SK-N-SH treated with all-trans-retinoic acid at 6 μM for 48 hours (cell line): ENCODE results near the gene MCOLN3.

Experiments
- ATAC-seq: fragments of 200-7000 bp; cut with Tn5 transposase; 3 replicates; pipeline ENCODE4 v1.9.1; 2020; ENCODE audit warnings: mild to moderate bottlenecking, moderate library complexity
- ARNTL ChIP-seq: fragments of 450-650 bp; formaldehyde crosslinking; IDR thresholded peaks from 2 replicates; pipeline ENCODE4 v1.5.0; 2020; ENCODE audit warnings: low read depth, mild to moderate bottlenecking, moderate library complexity, borderline replicate concordance
- BACH2 ChIP-seq: fragments of 250-450 bp; sonication (Bioruptor Pico); IDR thresholded peaks from 2 replicates; pipeline ENCODE4 v1.9.0; 2021; ENCODE audit warnings: mild to moderate bottlenecking, borderline replicate concordance
- CSDC2 ChIP-seq: fragments of 250-450 bp; sonication (Bioruptor Pico); IDR thresholded peaks from 2 replicates; pipeline ENCODE4 v1.5.0; 2020; ENCODE audit warnings: mild to moderate bottlenecking, moderate library complexity
- CSRNP3 ChIP-seq: fragments of 250-450 bp; sonication (Bioruptor Pico); IDR thresholded peaks from 2 replicates; pipeline ENCODE4 v1.5.1; 2021; ENCODE audit warnings: mild to moderate bottlenecking, moderate library complexity
- ESRRG ChIP-seq: fragments of 250-450 bp; sonication (Bioruptor Pico); IDR thresholded peaks from 2 replicates; pipeline ENCODE4 v1.6.1; 2021; ENCODE audit warnings: mild to moderate bottlenecking
- GLIS3 ChIP-seq: fragments of 250-450 bp; sonication (Bioruptor Pico); IDR thresholded peaks from 2 replicates; pipeline ENCODE4 v1.5.0; 2020; ENCODE audit warnings: mild to moderate bottlenecking, moderate library complexity
- ISL1 ChIP-seq: fragments of 250-450 bp; sonication (Bioruptor Pico); IDR thresholded peaks from 2 replicates; pipeline ENCODE4 v2.1.2; 2022; ENCODE audit warnings: mild to moderate bottlenecking, moderate library complexity
- OSR1 ChIP-seq: fragments of 250-450 bp; sonication (Bioruptor Pico); IDR thresholded peaks from 2 replicates; pipeline ENCODE4 v1.8.0; 2022; ENCODE audit warnings: moderate library complexity, mild to moderate bottlenecking, inconsistent platforms
- PPARA ChIP-seq: fragments of 250-450 bp; sonication (Bioruptor Pico); IDR thresholded peaks from 2 replicates; pipeline ENCODE4 v1.5.0; 2020; ENCODE audit warnings: mild to moderate bottlenecking, borderline replicate concordance
- SNAI2 ChIP-seq: fragments of 250-450 bp; sonication (Bioruptor Pico); IDR thresholded peaks from 2 replicates; pipeline ENCODE4 v1.5.0; 2020; ENCODE audit warnings: mild to moderate bottlenecking, moderate library complexity
- TCF4 ChIP-seq: fragments of 250-450 bp; sonication (Bioruptor Pico); IDR thresholded peaks from 2 replicates; pipeline ENCODE4 v1.8.0; 2021; ENCODE audit warnings: mild to moderate bottlenecking, moderate library complexity, borderline replicate concordance
- TOX ChIP-seq: fragments of 250-450 bp; sonication (Bioruptor Pico); IDR thresholded peaks from 2 replicates; pipeline ENCODE4 v1.8.0; 2021; ENCODE audit warnings: mild to moderate bottlenecking, moderate library complexity, borderline replicate concordance
- ZC3H10 ChIP-seq: fragments of 250-450 bp; sonication (Bioruptor Pico); IDR thresholded peaks from 2 replicates; pipeline ENCODE4 v1.5.1; 2021; ENCODE audit warnings: mild to moderate bottlenecking, moderate library complexity
- ZFP3 ChIP-seq: fragments of 250-450 bp; sonication (Bioruptor Pico); IDR thresholded peaks from 2 replicates; pipeline ENCODE4 v1.5.0; 2020; ENCODE audit warnings: mild to moderate bottlenecking, moderate library complexity
- ZFP30 ChIP-seq: fragments of 450-650 bp; formaldehyde crosslinking; IDR thresholded peaks from 2 replicates; pipeline ENCODE4 v1.5.0; 2022; ENCODE audit warnings: mild to moderate bottlenecking, moderate library complexity
- ZNF565 ChIP-seq: fragments of 450-650 bp; formaldehyde crosslinking; conservative IDR thresholded peaks from 2 replicates; pipeline ENCODE4 v1.5.0; 2020; ENCODE audit warnings: low read depth, mild to moderate bottlenecking, moderate library complexity
- ZNF70 ChIP-seq: fragments of 450-650 bp; formaldehyde crosslinking; IDR thresholded peaks from 2 replicates; pipeline ENCODE4 v1.5.0; 2020; ENCODE audit warnings: mild to moderate bottlenecking, moderate library complexity
- ZNF8 ChIP-seq: fragments of 450-650 bp; formaldehyde crosslinking; IDR thresholded peaks from 2 replicates; pipeline ENCODE4 v1.5.0; 2020; ENCODE audit warnings: mild to moderate bottlenecking, moderate library complexity
- TF ChIP-seq, protein P1 (sequence below): fragments of 250-450 bp; sonication (Bioruptor Pico); IDR thresholded peaks from 2 replicates; pipeline ENCODE4 v1.8.0; 2021; ENCODE audit warnings: low read depth, mild to moderate bottlenecking, moderate library complexity, borderline replicate concordance
- TF ChIP-seq, protein P2 (sequence below): fragments of 250-450 bp; sonication (Bioruptor Pico); IDR thresholded peaks from 2 replicates; pipeline ENCODE4 v1.5.1; 2020; ENCODE audit warnings: low read depth, mild to moderate bottlenecking, moderate library complexity

MCOLN3 gene

DNA sequence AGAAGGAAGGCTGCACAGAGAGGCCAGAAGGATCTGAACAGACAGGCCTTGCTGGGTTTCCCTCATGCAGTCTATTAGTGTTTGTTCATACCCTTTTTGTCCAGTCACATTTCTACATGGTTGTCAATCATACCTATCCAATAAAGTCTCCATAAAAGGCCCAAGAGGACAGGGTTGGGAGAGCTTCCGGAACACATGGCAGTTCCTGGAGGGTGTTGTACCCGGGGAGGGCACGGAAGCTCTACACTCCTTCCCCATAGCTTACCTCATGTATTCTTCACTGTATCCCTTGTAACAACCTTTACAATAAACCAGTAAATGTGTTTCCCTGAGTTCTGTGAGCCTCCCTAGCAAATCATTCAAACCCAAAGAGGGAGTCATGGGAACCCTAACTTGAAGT is 79.4 kb downstream of the MCOLN3 start:
- no peak for ATAC-seq
- TF ChIP-seq SNAI2 (CRISPR knock-in tag) (no peak), PPARA (no peak), ZNF8 (no peak), BACH2 (CRISPR knock-in tag) (no peak), TCF4 (no peak), CSRNP3 (CRISPR knock-in tag) (no peak), CSDC2 (CRISPR knock-in tag) (no peak), ZC3H10 (CRISPR knock-in tag) (no peak), ZFP30 (no peak), ZNF70 (no peak), ARNTL (CRISPR knock-in tag) (no peak), ZNF565 (CRISPR knock-in tag) (no peak), TOX (CRISPR knock-in tag) (no peak), OSR1 (CRISPR knock-in tag) (no peak), ZFP3 (CRISPR knock-in tag) (no peak)
- TF ChIP-seq, protein P1, sequence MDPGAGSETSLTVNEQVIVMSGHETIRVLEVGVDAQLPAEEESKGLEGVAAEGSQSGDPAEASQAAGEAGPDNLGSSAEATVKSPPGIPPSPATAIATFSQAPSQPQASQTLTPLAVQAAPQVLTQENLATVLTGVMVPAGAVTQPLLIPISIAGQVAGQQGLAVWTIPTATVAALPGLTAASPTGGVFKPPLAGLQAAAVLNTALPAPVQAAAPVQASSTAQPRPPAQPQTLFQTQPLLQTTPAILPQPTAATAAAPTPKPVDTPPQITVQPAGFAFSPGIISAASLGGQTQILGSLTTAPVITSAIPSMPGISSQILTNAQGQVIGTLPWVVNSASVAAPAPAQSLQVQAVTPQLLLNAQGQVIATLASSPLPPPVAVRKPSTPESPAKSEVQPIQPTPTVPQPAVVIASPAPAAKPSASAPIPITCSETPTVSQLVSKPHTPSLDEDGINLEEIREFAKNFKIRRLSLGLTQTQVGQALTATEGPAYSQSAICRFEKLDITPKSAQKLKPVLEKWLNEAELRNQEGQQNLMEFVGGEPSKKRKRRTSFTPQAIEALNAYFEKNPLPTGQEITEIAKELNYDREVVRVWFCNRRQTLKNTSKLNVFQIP (CRISPR knock-in tag), result no peak
- TF ChIP-seq, protein P2, sequence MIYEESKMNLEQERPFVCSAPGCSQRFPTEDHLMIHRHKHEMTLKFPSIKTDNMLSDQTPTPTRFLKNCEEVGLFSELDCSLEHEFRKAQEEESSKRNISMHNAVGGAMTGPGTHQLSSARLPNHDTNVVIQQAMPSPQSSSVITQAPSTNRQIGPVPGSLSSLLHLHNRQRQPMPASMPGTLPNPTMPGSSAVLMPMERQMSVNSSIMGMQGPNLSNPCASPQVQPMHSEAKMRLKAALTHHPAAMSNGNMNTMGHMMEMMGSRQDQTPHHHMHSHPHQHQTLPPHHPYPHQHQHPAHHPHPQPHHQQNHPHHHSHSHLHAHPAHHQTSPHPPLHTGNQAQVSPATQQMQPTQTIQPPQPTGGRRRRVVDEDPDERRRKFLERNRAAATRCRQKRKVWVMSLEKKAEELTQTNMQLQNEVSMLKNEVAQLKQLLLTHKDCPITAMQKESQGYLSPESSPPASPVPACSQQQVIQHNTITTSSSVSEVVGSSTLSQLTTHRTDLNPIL, result no peak

DNA sequence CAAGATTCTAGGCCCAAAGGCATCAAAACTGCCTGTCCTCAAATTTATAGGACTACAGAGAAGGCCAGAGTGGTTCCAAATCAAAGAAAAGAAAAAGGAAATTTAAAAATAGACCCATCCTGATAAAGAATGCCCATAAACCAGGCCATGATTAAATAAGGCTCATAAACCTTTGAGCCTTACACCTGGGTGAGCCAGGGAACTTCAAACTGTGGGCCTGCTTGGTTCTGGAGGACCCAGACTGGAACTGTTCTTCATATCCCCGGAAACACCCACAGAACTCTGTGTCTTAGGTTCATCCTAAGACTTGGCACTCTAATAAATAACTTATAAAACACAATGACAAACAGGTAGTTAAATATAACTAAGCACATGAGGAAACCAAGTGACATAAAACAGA is 80.2 kb downstream of the MCOLN3 start:
- no peak for ATAC-seq

More for the DNA sequence above, 80.2 kb downstream of the MCOLN3 start:
- no peak for TF ChIP-seq ESRRG (CRISPR knock-in tag)
- TF ChIP-seq ARNTL (CRISPR knock-in tag), result no peak
- TF ChIP-seq ZNF8, result no peak
- no peak for TF ChIP-seq CSRNP3 (CRISPR knock-in tag)
- TF ChIP-seq ISL1 (CRISPR knock-in tag), result no peak
- no peak for TF ChIP-seq GLIS3 (CRISPR knock-in tag)
